SK-N-MC (cell line): ENCODE measurements around the gene PCSK4.
A peak's percentile ranks its signal among the peaks of the same experiment; 100 is the strongest.

Experiments used
- DNase-seq: peaks from one replicate; pipeline ENCODE4 v3.0.0-alpha.2; 2011; ENCODE audit warnings: low read depth, low spot score
- H3K27ac ChIP-seq: fragments of 200-600 bp; sonication (generic); 2 replicates; pipeline ENCODE4 v1.5.1; 2016; ENCODE audit warnings: mixed run types
- H3K36me3 ChIP-seq: fragments of 200-600 bp; sonication (generic); 2 replicates; pipeline ENCODE4 v1.6.1; 2017; ENCODE audit warnings: antibody characterized with exemption, low read length, mixed read lengths; ENCODE audit not compliant: insufficient read depth
- H3K4me3 ChIP-seq: fragments of 200-600 bp; sonication (generic); 2 replicates; pipeline ENCODE4 v1.5.1; 2016
- H3K9ac ChIP-seq: fragments of 200-600 bp; sonication (generic); 2 replicates; pipeline ENCODE4 v1.8.0; 2017; ENCODE audit warnings: mixed run types, mixed read lengths; ENCODE audit not compliant: insufficient read length
- H3K9me3 ChIP-seq: fragments of 200-600 bp; sonication (generic); 2 replicates; pipeline ENCODE4 v1.6.1; 2017; ENCODE audit warnings: low read depth, mild to moderate bottlenecking, antibody characterized with exemption, low read length, moderate library complexity, mixed read lengths
- EZH2 ChIP-seq: fragments of 200-600 bp; sonication (generic); IDR thresholded peaks from one replicate; pipeline ENCODE4 v1.6.1; 2017; ENCODE audit warnings: antibody characterized with exemption
- FOXP2 ChIP-seq: optimal IDR thresholded peaks from 2 replicates; pipeline ENCODE3; 2011; ENCODE audit warnings: mild to moderate bottlenecking, moderate library complexity; ENCODE audit not compliant: insufficient read depth; ENCODE audit errors: extremely low read length, control extremely low read depth
- POLR2AphosphoS5 ChIP-seq: IDR thresholded peaks from 2 replicates; pipeline ENCODE4 v1.6.1; 2012; ENCODE audit warnings: mild to moderate bottlenecking, low read depth, low read length, borderline replicate concordance

PCSK4 gene

GRCh38 chr19:1435378-1435989 lies 54.7 kb downstream of the PCSK4 start:
- Histone ChIP-seq H3K27ac (peak overlapping the region; percentile 78), H3K9me3 (no peaks in the 10 kb centered on the region), H3K4me3 (no peak overlapping the region), H3K36me3 (peaks cover 54% of the 10 kb centered on the region), H3K9ac (no peak overlapping the region)
- DNase-seq: no peak
- no peak for TF ChIP-seq EZH2
- no peak for TF ChIP-seq FOXP2
- no peak for TF ChIP-seq POLR2AphosphoS5

- H3K27ac ChIP-seq: peak overlapping the region; percentile 78; the same call in 1 of the 2 replicates
- peaks cover 51% of the 10 kb centered on the region for H3K36me3 ChIP-seq
- no peak overlapping the region for H3K9ac ChIP-seq
Observed at GRCh38 chr19:1434577-1435060, 55.5 kb downstream of the PCSK4 start.

DNA sequence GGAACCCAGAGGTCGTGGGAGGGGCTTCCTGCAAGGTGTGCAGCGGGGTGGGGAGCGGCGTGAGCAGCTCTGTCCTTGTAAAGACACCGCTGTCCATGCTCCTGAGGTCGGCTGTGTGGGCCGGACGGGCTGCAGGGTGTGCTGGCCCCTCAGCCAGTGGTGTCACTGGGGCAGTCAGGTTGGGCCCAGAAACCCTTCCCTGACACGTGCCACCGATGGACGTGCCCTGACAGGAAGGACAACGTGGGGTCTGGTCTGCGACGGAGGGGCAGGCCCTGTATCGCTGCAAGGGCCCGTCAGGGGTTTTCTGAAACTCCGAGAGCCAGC lies 56.1 kb downstream of the PCSK4 start:
- TF ChIP-seq EZH2: no peak
- TF ChIP-seq FOXP2: no peak
- no peak for TF ChIP-seq POLR2AphosphoS5
- no peak overlapping the region for H3K27ac ChIP-seq
- peaks cover 51% of the 10 kb centered on the region for H3K36me3 ChIP-seq
- no peak overlapping the region for H3K4me3 ChIP-seq
- DNase-seq: no peak
- H3K9ac ChIP-seq: no peak overlapping the region
- H3K9me3 ChIP-seq: no peaks in the 10 kb centered on the region

More at GRCh38 chr19:1434577-1435060, 55.5 kb downstream of the PCSK4 start:
- Histone ChIP-seq H3K9me3 (no peaks in the 10 kb centered on the region), H3K4me3 (no peak overlapping the region)
- DNase-seq: no peak
- TF ChIP-seq FOXP2 (no peak), POLR2AphosphoS5 (no peak), EZH2 (no peak)

DNA sequence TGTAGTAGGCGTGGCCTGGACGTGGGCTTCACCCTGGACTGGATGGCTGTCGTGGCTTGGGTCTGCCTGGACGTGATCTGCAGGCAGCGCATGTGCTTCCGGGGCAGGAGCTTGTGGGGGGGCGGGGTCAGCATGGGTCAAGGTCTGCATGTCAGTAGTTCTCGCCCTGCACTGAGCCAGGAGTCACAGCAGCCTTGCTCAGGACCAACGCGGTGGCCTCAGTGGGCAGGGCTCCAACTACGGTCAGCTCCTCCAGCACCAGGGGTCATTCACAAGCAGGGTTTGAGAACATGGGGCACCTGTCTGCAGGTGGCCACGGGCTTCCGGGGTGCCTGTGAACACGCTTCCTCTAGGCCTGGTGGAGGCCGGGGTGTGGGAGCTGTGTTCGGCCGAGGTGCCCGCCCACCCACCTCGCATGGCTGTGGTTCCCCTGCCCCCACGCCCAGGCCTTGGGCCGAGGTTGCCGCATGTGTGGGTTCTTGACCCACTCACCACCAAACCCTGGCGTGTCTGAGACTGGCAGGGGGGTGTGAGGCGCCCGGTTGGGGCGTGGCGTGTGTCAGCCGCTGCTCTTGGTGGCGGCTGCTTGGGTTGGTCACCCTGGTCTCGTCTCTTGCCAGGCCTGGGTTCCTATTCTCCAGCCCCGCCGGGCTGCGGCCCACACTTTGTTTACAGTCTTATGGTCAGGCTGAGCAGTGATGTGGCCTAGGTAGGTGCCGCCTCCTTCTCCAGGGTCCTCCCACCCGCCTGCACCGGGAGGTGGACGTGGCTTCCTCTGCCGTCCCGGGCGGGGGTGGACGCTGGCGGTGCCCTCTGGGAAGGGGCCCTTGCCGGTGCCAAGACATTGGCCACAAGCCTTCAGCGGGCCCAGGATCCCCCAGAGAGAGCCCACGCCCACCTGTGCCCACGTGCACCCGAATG lies 56.8 kb downstream of the PCSK4 start:
- TF ChIP-seq FOXP2 (no peak), POLR2AphosphoS5 (no peak; the same call in 1 of the 2 replicates), EZH2 (no peak)
- no peak for DNase-seq
- H3K27ac ChIP-seq: no peak overlapping the region
- H3K4me3 ChIP-seq: no peak overlapping the region
- H3K9me3 ChIP-seq: no peaks in the 10 kb centered on the region
- no peak overlapping the region for H3K9ac ChIP-seq
- H3K36me3 ChIP-seq: peaks cover 55% of the 10 kb centered on the region

DNA sequence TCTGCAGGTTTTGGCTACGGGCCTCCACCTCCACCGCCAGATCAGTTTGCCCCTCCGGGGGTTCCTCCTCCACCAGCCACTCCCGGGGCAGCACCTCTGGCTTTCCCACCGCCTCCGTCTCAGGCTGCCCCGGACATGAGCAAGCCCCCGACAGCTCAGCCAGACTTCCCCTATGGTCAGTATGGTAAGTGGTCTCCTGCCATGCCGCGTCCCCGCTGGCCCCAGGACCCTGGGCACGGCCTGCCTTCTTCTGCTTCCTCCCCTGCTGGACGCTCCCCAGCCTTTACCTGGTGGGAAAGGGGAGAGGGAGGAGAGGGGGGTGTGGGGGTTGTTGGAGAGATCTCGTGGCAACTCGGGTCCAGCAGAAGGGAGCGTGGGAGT lies 57.7 kb downstream of the PCSK4 start:
- no peak for DNase-seq
- H3K27ac ChIP-seq: no peak overlapping the region
- peaks cover 64% of the 10 kb centered on the region for H3K36me3 ChIP-seq
- H3K9me3 ChIP-seq: no peaks in the 10 kb centered on the region
- no peak for TF ChIP-seq EZH2
- TF ChIP-seq POLR2AphosphoS5: no peak
- TF ChIP-seq FOXP2: no peak
- no peak overlapping the region for H3K4me3 ChIP-seq
- H3K9ac ChIP-seq: no peak overlapping the region

GRCh38 chr19:1431759-1432506 lies 58.2 kb downstream of the PCSK4 start:
- Histone ChIP-seq H3K9ac (no peak overlapping the region), H3K4me3 (no peak overlapping the region), H3K27ac (no peak overlapping the region), H3K36me3 (peaks cover 69% of the 10 kb centered on the region), H3K9me3 (no peaks in the 10 kb centered on the region)
- no peak for DNase-seq
- TF ChIP-seq EZH2 (no peak), POLR2AphosphoS5 (no peak; the same call in 1 of the 2 replicates), FOXP2 (no peak)
